SU-DHL-6 (cell line): ENCODE data around the gene SERBP1.

Experiments used
- H2AFZ ChIP-seq: fragments of 200-600 bp; sonication (generic); 2 replicates; pipeline ENCODE4 v1.6.1; 2014; ENCODE audit warnings: low read depth, mild to moderate bottlenecking, moderate library complexity, mixed read lengths, antibody characterized with exemption, low read length; ENCODE audit not compliant: severe bottlenecking
- H3F3A ChIP-seq: fragments of 200-600 bp; shearing (Covaris generic); 2 replicates; pipeline ENCODE4 v1.6.0; 2016; ENCODE audit warnings: antibody characterized with exemption, mild to moderate bottlenecking; ENCODE audit not compliant: insufficient read depth
- H3K27ac ChIP-seq: fragments of 200-600 bp; sonication (generic); 2 replicates; pipeline ENCODE4 v1.5.1; 2016; ENCODE audit warnings: low read depth, mild to moderate bottlenecking, low read length, moderate library complexity, mixed read lengths
- H3K27me3 ChIP-seq: fragments of 200-600 bp; sonication (generic), shearing (Covaris generic); 2 replicates; pipeline ENCODE4 v1.6.0; 2014; ENCODE audit warnings: mild to moderate bottlenecking, low read length
- H3K36me3 ChIP-seq: fragments of 200-600 bp; sonication (generic); 2 replicates; pipeline ENCODE4 v1.6.1; 2014; ENCODE audit warnings: mild to moderate bottlenecking, low read length, mixed read lengths
- H3K4me2 ChIP-seq: fragments of 300-600, 200-600 bp; shearing (Covaris generic), sonication (generic); 2 replicates; pipeline ENCODE4 v1.6.0; 2014; ENCODE audit warnings: low read length, low read depth, mild to moderate bottlenecking; ENCODE audit not compliant: poor library complexity, severe bottlenecking
- H3K4me3 ChIP-seq: fragments of 200-600 bp; sonication (generic); 2 replicates; pipeline ENCODE4 v1.5.1; 2014; ENCODE audit warnings: antibody characterized with exemption, low read length, mild to moderate bottlenecking, mixed read lengths; ENCODE audit not compliant: insufficient read depth, poor library complexity, severe bottlenecking
- H3K79me2 ChIP-seq: fragments of 200-600 bp; sonication (generic); 2 replicates; pipeline ENCODE4 v1.6.1; 2014; ENCODE audit warnings: mild to moderate bottlenecking, low read length, moderate library complexity; ENCODE audit not compliant: insufficient read depth
- H3K9ac ChIP-seq: fragments of 200-600 bp; sonication (generic); 2 replicates; pipeline ENCODE4 v1.7.0; 2014; ENCODE audit warnings: mild to moderate bottlenecking, low read length
- H3K9me2 ChIP-seq: fragments of 200-600 bp; sonication (generic); replicated peaks from 2 replicates; pipeline ENCODE4 v1.6.1; 2014; ENCODE audit warnings: low read length; ENCODE audit not compliant: insufficient read depth
- H3K9me3 ChIP-seq: fragments of 200-600 bp; sonication (generic); 2 replicates; pipeline ENCODE4 v1.6.1; 2014; ENCODE audit warnings: low read length, mixed read lengths; ENCODE audit not compliant: insufficient read depth
- H4K20me1 ChIP-seq: fragments of 200-600 bp; sonication (generic); 2 replicates; pipeline ENCODE4 v1.6.1; 2014; ENCODE audit warnings: low read depth, mild to moderate bottlenecking, antibody characterized with exemption, low read length, moderate library complexity, mixed read lengths
- EZH2phosphoT487 ChIP-seq: fragments of 200-600 bp; sonication (generic), shearing (Covaris generic); conservative IDR thresholded peaks from 2 replicates; pipeline ENCODE4 v1.6.1; 2018; ENCODE audit warnings: mild to moderate bottlenecking, antibody characterized with exemption, low read length, moderate library complexity, mixed read lengths
- TF ChIP-seq, protein P1 (sequence below): fragments of 200-600 bp; sonication (generic); IDR thresholded peaks from one replicate; pipeline ENCODE4 v1.5.1; 2017; ENCODE audit warnings: antibody characterized with exemption, mild to moderate bottlenecking, low read length, moderate library complexity; ENCODE audit not compliant: insufficient read depth, poor library complexity, severe bottlenecking

SERBP1 gene

GRCh38 chr1:67393240-67393639, 37.0 kb downstream of the SERBP1 start:
- H3K27me3 ChIP-seq: no peaks in the 10 kb centered on the region
- H4K20me1 ChIP-seq: no peaks in the 10 kb centered on the region
- H3K9me3 ChIP-seq: no peaks in the 10 kb centered on the region
- no peaks in the 10 kb centered on the region for H3K36me3 ChIP-seq
- no peak for TF ChIP-seq EZH2phosphoT487
- TF ChIP-seq, protein P1, sequence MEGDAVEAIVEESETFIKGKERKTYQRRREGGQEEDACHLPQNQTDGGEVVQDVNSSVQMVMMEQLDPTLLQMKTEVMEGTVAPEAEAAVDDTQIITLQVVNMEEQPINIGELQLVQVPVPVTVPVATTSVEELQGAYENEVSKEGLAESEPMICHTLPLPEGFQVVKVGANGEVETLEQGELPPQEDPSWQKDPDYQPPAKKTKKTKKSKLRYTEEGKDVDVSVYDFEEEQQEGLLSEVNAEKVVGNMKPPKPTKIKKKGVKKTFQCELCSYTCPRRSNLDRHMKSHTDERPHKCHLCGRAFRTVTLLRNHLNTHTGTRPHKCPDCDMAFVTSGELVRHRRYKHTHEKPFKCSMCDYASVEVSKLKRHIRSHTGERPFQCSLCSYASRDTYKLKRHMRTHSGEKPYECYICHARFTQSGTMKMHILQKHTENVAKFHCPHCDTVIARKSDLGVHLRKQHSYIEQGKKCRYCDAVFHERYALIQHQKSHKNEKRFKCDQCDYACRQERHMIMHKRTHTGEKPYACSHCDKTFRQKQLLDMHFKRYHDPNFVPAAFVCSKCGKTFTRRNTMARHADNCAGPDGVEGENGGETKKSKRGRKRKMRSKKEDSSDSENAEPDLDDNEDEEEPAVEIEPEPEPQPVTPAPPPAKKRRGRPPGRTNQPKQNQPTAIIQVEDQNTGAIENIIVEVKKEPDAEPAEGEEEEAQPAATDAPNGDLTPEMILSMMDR: no peak
- H3K79me2 ChIP-seq: no peaks in the 10 kb centered on the region
- H3K4me2 ChIP-seq: no peak overlapping the region
- H2AFZ ChIP-seq: no peak overlapping the region
- no peaks in the 10 kb centered on the region for H3K9me2 ChIP-seq
- no peak overlapping the region for H3K4me3 ChIP-seq
- no peak overlapping the region for H3K27ac ChIP-seq
- no peak overlapping the region for H3K9ac ChIP-seq
- no peaks in the 10 kb centered on the region for H3F3A ChIP-seq

DNA sequence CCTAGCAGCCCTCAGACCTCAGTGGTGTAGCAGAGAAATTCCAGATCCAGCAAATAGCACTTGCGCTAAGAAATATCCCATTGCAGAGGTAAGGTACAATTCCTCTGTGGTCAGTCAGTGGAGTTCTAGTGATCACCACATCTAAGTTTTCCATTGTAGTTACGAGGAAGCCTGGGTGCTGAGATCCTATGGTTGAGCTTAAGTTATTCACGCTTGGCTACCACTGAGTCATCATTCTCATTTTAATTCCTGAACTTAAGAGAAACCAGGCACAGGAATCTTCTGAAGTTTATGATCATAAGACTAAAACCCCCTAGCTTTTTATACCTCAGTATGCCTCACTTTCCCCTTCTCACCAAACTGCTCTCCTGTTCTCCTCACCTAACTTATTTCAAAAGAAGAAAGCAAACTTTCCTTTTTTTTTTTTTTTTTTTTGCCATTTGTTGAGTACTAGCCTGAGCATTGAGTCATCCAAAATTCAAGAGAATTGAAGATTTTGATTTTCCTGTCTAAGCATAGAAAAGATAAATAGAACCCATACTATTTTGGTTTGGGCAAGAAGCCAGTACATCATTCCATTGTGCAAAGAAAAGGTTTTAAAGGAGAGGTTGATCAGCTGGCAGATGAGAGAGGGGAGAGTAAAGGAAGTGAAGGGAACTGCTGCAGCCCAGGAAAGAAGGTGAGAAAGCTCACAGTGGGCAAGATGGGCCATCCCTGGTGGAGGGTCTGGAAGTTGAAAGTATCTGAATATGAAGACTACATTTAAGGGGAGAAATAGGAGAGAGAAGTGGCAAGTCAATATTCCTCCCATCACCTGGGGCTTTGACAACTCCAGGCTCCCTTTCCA, 39.9 kb downstream of the SERBP1 start:
- no peaks in the 10 kb centered on the region for H3K9me2 ChIP-seq
- no peak overlapping the region for H3K9ac ChIP-seq
- no peak overlapping the region for H3K4me2 ChIP-seq
- no peaks in the 10 kb centered on the region for H3K27me3 ChIP-seq
- H3K27ac ChIP-seq: no peak overlapping the region
- H2AFZ ChIP-seq: no peak overlapping the region
- H4K20me1 ChIP-seq: no peaks in the 10 kb centered on the region
- no peak overlapping the region for H3K4me3 ChIP-seq
- no peaks in the 10 kb centered on the region for H3K79me2 ChIP-seq
- H3F3A ChIP-seq: no peaks in the 10 kb centered on the region
- no peak for TF ChIP-seq EZH2phosphoT487
- TF ChIP-seq, protein P1: no peak
- no peaks in the 10 kb centered on the region for H3K36me3 ChIP-seq
- H3K9me3 ChIP-seq: no peaks in the 10 kb centered on the region

DNA sequence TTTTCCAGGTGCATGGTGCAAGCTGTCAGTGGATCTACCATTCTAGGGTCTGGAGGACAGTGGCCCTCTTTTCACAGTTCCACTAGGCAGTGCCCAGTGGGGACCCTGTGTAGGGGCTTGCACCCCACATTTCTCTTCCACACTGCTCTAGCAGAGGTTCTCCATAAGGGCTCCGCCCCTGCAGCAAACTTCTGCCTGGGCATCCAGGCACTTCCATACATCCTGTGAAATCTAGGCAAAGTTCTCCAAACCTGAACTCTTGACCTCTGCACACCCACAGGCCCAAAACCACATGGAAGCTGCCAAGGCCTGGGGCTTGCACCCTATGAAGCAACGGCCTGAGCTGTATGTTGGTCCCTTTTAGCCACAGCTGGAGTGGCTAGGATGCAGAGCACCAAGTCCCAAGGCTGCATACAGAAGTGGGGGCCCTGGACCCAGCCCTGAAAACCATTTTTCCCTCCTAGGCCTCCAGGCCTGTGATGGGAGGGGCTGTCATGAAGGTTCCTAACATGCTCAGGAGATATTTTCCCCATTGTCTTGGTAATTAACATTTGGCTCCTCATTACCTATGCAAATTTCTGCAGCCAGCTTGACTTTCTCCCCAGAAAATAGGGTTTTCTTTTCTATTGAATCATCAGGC, 46.1 kb downstream of the SERBP1 start:
- no peak overlapping the region for H3K9ac ChIP-seq
- H3K36me3 ChIP-seq: no peaks in the 10 kb centered on the region
- no peak for TF ChIP-seq EZH2phosphoT487
- TF ChIP-seq, protein P1: no peak
- H3F3A ChIP-seq: no peaks in the 10 kb centered on the region
- H3K4me2 ChIP-seq: no peak overlapping the region
- no peak overlapping the region for H3K27ac ChIP-seq
- H2AFZ ChIP-seq: no peak overlapping the region
- H4K20me1 ChIP-seq: no peaks in the 10 kb centered on the region
- no peaks in the 10 kb centered on the region for H3K79me2 ChIP-seq
- no peaks in the 10 kb centered on the region for H3K27me3 ChIP-seq
- no peak overlapping the region for H3K4me3 ChIP-seq
- no peaks in the 10 kb centered on the region for H3K9me2 ChIP-seq
- peaks cover 5% of the 10 kb centered on the region; the same call in 1 of the 2 replicates for H3K9me3 ChIP-seq
